Measurements from ENCODE around the gene KRR1. TPM values are rescaled to one million over a fixed set of nuclear protein-coding genes. Genes with fewer than 3 reads are reported as not detected.

Gene KRR1
- total and polyA plus RNA-seq, 2 experiments from 2014 or later: 55.7 to 120 TPM

DNA sequence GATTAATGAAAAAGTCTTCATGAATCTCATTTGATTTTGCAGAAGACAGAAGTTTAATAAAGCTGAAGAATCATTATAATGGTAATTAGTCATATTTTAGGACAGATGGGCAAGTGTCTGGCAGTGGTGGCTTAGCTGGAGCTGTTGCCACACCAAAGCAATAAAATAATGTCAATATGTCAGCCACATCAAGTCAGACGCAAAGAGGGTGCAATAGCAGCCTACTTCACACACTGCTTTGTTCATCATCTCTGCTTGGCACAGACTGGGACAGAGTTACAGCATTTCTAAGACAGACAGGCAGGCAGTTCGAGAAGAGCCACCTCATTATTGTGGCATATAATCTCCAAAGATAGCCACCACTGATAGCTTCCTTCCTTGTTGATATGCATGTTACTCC lies 16.9 kb upstream of the KRR1 start (continued):
- TF ChIP-seq NANOG (IDR thresholded peaks at IDR 0.05; ENCODE audit: borderline replicate concordance) (no peak), JUNB (IDR thresholded peaks at IDR 0.05; ENCODE audit: unreplicated experiment) (no peak)
- TF ChIP-seq, protein P1, sequence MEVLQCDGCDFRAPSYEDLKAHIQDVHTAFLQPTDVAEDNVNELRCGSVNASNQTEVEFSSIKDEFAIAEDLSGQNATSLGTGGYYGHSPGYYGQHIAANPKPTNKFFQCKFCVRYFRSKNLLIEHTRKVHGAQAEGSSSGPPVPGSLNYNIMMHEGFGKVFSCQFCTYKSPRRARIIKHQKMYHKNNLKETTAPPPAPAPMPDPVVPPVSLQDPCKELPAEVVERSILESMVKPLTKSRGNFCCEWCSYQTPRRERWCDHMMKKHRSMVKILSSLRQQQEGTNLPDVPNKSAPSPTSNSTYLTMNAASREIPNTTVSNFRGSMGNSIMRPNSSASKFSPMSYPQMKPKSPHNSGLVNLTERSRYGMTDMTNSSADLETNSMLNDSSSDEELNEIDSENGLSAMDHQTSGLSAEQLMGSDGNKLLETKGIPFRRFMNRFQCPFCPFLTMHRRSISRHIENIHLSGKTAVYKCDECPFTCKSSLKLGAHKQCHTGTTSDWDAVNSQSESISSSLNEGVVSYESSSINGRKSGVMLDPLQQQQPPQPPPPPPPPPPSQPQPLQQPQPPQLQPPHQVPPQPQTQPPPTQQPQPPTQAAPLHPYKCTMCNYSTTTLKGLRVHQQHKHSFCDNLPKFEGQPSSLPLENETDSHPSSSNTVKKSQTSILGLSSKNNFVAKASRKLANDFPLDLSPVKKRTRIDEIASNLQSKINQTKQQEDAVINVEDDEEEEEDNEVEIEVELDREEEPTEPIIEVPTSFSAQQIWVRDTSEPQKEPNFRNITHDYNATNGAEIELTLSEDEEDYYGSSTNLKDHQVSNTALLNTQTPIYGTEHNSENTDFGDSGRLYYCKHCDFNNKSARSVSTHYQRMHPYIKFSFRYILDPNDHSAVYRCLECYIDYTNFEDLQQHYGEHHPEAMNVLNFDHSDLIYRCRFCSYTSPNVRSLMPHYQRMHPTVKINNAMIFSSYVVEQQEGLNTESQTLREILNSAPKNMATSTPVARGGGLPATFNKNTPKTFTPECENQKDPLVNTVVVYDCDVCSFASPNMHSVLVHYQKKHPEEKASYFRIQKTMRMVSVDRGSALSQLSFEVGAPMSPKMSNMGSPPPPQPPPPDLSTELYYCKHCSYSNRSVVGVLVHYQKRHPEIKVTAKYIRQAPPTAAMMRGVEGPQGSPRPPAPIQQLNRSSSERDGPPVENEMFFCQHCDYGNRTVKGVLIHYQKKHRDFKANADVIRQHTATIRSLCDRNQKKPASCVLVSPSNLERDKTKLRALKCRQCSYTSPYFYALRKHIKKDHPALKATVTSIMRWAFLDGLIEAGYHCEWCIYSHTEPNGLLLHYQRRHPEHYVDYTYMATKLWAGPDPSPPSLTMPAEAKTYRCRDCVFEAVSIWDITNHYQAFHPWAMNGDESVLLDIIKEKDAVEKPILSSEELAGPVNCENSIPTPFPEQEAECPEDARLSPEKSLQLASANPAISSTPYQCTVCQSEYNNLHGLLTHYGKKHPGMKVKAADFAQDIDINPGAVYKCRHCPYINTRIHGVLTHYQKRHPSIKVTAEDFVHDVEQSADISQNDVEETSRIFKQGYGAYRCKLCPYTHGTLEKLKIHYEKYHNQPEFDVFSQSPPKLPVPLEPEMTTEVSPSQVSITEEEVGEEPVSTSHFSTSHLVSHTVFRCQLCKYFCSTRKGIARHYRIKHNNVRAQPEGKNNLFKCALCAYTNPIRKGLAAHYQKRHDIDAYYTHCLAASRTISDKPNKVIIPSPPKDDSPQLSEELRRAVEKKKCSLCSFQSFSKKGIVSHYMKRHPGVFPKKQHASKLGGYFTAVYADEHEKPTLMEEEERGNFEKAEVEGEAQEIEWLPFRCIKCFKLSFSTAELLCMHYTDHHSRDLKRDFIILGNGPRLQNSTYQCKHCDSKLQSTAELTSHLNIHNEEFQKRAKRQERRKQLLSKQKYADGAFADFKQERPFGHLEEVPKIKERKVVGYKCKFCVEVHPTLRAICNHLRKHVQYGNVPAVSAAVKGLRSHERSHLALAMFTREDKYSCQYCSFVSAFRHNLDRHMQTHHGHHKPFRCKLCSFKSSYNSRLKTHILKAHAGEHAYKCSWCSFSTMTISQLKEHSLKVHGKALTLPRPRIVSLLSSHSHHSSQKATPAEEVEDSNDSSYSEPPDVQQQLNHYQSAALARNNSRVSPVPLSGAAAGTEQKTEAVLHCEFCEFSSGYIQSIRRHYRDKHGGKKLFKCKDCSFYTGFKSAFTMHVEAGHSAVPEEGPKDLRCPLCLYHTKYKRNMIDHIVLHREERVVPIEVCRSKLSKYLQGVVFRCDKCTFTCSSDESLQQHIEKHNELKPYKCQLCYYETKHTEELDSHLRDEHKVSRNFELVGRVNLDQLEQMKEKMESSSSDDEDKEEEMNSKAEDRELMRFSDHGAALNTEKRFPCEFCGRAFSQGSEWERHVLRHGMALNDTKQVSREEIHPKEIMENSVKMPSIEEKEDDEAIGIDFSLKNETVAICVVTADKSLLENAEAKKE (CRISPR knock-in tag; IDR thresholded peaks at IDR 0.05): no peak

DNA sequence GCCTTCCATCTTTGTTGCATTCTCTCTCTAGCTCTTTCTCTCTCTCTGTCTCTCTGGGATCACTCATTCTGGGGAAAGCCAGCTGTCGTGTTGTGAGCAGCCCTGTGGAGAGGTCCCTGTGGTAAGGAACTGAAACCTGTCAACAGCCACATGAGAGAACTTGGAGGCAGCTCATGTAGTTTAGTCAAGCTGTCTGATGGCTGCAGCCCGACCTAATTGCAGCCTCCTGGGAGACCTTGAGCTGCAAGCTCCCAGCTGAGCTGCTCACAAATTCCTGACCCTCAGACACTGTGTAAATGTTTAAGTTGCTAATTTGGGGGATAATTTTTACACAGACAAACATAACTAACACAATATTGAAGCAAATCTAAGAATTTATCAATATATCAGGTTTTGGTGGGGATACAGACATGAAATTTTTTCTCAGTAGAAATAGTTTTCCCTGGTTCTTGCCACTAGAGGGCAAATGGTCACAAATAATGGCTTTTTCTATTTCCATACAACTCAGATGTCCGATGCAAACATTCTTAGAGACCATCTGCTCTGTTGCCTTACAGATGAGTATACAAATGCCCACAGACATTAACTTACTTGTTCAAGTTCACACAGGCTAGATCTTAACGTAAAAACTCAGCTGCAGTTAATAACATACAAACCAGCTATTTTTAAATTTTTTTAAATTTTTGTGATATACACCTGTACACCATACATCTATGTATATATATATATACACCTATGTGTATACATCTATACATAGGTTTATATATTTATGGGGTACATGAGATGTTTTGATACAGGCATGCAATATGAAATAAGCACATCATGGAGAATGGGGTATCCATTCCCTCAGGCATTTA lies 15.5 kb upstream of the KRR1 start:
- no peaks in the 10 kb centered on the region for H3K27me3 Mint-ChIP-seq (ENCODE audit: insufficient read depth, low read depth, poor library complexity)
- H3K4me1 Mint-ChIP-seq: peaks cover 4% of the 10 kb centered on the region; the same call in 2 of the 3 replicates
- no peak overlapping the region for H3K4me2 ChIP-seq
- H4K20me1 ChIP-seq (replicated peaks; ENCODE audit: insufficient read depth): no peaks in the 10 kb centered on the region
- TF ChIP-seq, protein P2, sequence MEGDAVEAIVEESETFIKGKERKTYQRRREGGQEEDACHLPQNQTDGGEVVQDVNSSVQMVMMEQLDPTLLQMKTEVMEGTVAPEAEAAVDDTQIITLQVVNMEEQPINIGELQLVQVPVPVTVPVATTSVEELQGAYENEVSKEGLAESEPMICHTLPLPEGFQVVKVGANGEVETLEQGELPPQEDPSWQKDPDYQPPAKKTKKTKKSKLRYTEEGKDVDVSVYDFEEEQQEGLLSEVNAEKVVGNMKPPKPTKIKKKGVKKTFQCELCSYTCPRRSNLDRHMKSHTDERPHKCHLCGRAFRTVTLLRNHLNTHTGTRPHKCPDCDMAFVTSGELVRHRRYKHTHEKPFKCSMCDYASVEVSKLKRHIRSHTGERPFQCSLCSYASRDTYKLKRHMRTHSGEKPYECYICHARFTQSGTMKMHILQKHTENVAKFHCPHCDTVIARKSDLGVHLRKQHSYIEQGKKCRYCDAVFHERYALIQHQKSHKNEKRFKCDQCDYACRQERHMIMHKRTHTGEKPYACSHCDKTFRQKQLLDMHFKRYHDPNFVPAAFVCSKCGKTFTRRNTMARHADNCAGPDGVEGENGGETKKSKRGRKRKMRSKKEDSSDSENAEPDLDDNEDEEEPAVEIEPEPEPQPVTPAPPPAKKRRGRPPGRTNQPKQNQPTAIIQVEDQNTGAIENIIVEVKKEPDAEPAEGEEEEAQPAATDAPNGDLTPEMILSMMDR (conservative IDR thresholded peaks at IDR 0.05; ENCODE audit: low read depth in 2 of 2): peak; percentile 67 to 90
- no peak for TF ChIP-seq EZH2phosphoT487 (IDR thresholded peaks at IDR 0.05; ENCODE audit: unreplicated experiment)
- H3K4me3 ChIP-seq: no peak overlapping the region
- H3K27me3 ChIP-seq (ENCODE audit: insufficient read depth): no peaks in the 10 kb centered on the region
- no peaks in the 10 kb centered on the region for H3K4me1 ChIP-seq (ENCODE audit: insufficient read depth)
- H3K9me2 ChIP-seq (ENCODE audit: insufficient read depth): no peaks in the 10 kb centered on the region
- H3K27ac ChIP-seq (ENCODE audit: low read depth): no peak overlapping the region
- H3K36me3 ChIP-seq (ENCODE audit: insufficient read depth): no peaks in the 10 kb centered on the region; the same call in 1 of the 2 replicates
- DNase-seq (ENCODE audit: low spot score): peak; percentile 61
- H3K79me2 ChIP-seq (replicated peaks; ENCODE audit: insufficient read depth): no peaks in the 10 kb centered on the region
- H3K36me3 Mint-ChIP-seq (ENCODE audit: low read depth): 0 out of 3 replicates have a peak, but pooled peaks cover 2% of the 10 kb centered on the region
- H3F3A ChIP-seq (replicated peaks; ENCODE audit: low read depth): no peaks in the 10 kb centered on the region
- H2AFZ ChIP-seq: peak overlapping the region; percentile 56
- H3K4me3 Mint-ChIP-seq: no peak overlapping the region
- ATAC-seq: peak; percentile 75
- H3K27ac Mint-ChIP-seq: no peak overlapping the region
- peaks cover 9% of the 10 kb centered on the region; the same call in 2 of the 3 replicates for H3K9me3 Mint-ChIP-seq
